Common myeloid progenitor, CD34-positive (primary cell): ENCODE data around the gene SLC36A4.
"Not testable (repeated sequence)": the region's sequence is repeated elsewhere in the genome, so short reads cannot be mapped to it uniquely, and the experiment has no call there.

Experiments
- CTCF ChIA-PET: fragments of 350-600 bp; sonication (Branson Sonifier 250); formaldehyde crosslinking; loops from one replicate; lab custom pipeline; 2021; ENCODE audit warnings: antibody characterized with exemption; lab: Charles Lee
- POLR2A ChIA-PET: fragments of 350-600 bp; sonication (Branson Sonifier 250); formaldehyde crosslinking; loops from one replicate; lab custom pipeline; 2021; ENCODE audit warnings: antibody characterized with exemption; lab: Charles Lee
- DNase-seq, 3 donors: peaks; one replicate each; pipeline versions ENCODE4 v3.0.0 to v3.0.0-alpha.2; 2013
- H3K27ac ChIP-seq, 2 experiments: 1 replicate in 1 of 2; 2 replicates in 1 of 2; pipeline ENCODE4 v1.7.0; 2013; ENCODE audit warnings: inconsistent platforms in 2 of 2, low read length in 2 of 2, mild to moderate bottlenecking in 2 of 2, low read depth in 1 of 2, moderate library complexity in 1 of 2; ENCODE audit not compliant: severe bottlenecking in 2 of 2, insufficient read depth in 1 of 2, poor library complexity in 1 of 2
- H3K27me3 ChIP-seq, 5 experiments: replicated peaks in 2 of 5; 1 replicate in 3 of 5; 2 replicates in 2 of 5; pipeline versions ENCODE4 v1.6.1 to v1.7.0; 2013; ENCODE audit warnings: low read length in 4 of 5, mild to moderate bottlenecking in 2 of 5, moderate library complexity in 2 of 5, inconsistent platforms in 1 of 5; ENCODE audit not compliant: insufficient read depth in 5 of 5, control insufficient read depth in 4 of 5
- H3K36me3 ChIP-seq, 4 experiments: 1 replicate in 2 of 4; 2 replicates in 2 of 4; pipeline versions ENCODE4 v1.6.1 to v1.7.0; 2013; ENCODE audit warnings: low read length in 3 of 4, control low read depth in 1 of 4, mild to moderate bottlenecking in 1 of 4; ENCODE audit not compliant: control insufficient read depth in 4 of 4, insufficient read depth in 4 of 4
- H3K4me1 ChIP-seq, 4 experiments: 1 replicate in 3 of 4; 2 replicates in 1 of 4; pipeline versions ENCODE4 v1.6.1 to v1.7.1; 2013; ENCODE audit warnings: low read length in 3 of 4, mild to moderate bottlenecking in 3 of 4, control low read depth in 1 of 4, inconsistent platforms in 1 of 4, moderate library complexity in 1 of 4; ENCODE audit not compliant: control insufficient read depth in 4 of 4, insufficient read depth in 4 of 4; ENCODE audit errors: control extremely low read depth in 1 of 4
- H3K4me3 ChIP-seq, 7 experiments: 1 replicate in 4 of 7; 2 replicates in 3 of 7; pipeline versions ENCODE4 v1.5.1 to v1.7.0; 2013; ENCODE audit warnings: mild to moderate bottlenecking in 7 of 7, low read length in 6 of 7, moderate library complexity in 6 of 7, inconsistent platforms in 2 of 7, low read depth in 2 of 7, control low read depth in 1 of 7; ENCODE audit not compliant: insufficient read depth in 4 of 7, control insufficient read depth in 1 of 7; ENCODE audit errors: extremely low read depth in 1 of 7
- H3K9me3 ChIP-seq, 5 experiments: 1 replicate in 4 of 5; 2 replicates in 1 of 5; pipeline versions ENCODE4 v1.6.1 to v1.7.1; 2013; ENCODE audit warnings: low read length in 4 of 5, mild to moderate bottlenecking in 2 of 5, inconsistent platforms in 1 of 5, low read depth in 1 of 5, moderate library complexity in 1 of 5; ENCODE audit not compliant: control insufficient read depth in 4 of 5, insufficient read depth in 2 of 5; ENCODE audit errors: control extremely low read depth in 1 of 5
- WGBS: methylation state at CpG from one replicate; pipeline ENCODE4 v1.1.5; 2013; ENCODE audit not compliant: insufficient coverage; 5-methylcytosine and 5-hydroxymethylcytosine counted together

SLC36A4 gene

DNA sequence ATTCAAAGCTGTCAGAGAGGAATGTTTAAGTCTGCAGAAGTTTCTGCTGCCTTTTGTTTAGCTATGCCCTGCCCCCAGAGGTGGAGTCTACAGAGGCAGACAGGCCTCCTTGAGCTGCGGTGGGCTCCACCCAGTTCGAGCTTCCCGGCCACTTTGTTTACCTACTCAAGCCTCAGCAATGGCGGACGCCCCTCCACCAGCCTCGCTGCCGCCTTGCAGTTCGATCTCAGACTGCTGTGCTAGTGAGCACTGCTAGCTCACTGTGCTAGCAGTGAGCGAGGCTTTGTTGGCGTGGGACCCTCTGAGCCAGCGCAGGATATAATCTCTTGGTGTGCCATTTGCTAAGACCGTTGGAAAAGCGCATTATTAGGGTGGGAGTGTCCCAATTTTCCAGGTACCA, 19.9 kb downstream of the SLC36A4 start:
- CTCF ChIA-PET = interaction anchor here (1.1 kb wide), 1 partner anchor 23 kb away, joined by 3 read pairs; no protein-coding TSS in a partner anchor
- DNase-seq, H3K4me3 ChIP-seq, H3K27me3 ChIP-seq, H3K27ac ChIP-seq, H3K4me1 ChIP-seq, POLR2A ChIA-PET: not testable (repeated sequence)
- Histone ChIP-seq H3K36me3 (peaks cover 12 to 35% (median 16%) of the 10 kb centered on the region in 4 experiments), H3K9me3 (peaks cover 1 to 29% (median 12%) of the 10 kb centered on the region in 5 experiments)
- WGBS = 93% methylated on average over 11 of the region's 13 CpGs

DNA sequence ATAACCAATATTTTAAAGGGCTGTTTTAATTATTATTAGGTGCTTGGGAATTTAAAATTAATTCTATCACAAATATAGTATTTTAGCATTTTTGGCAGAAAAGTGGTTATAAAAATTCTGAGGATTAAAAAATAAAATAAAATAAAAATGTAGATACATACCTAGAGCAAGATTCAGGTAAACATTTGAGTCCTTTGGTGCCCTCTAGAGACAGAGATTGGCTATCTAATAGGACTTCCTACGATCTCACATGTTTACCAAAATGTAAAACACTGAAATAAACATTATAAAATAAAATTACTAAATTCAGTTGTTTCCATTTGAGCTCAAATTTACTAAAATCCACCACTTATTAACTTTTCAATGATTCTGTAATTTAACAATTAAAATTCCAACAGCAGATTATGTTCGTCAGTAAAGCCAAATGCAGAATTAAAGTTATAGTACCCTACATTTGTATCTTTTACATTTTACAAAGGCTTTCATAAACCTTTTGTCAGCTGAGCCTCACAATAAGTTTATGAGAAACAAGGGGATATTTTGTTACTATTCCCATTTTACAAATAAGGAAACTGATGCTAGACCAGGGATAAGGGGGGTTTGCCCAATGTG, 27.7 kb downstream of the SLC36A4 start:
- peaks cover 0 to 7% (median 0%) of the 10 kb centered on the region in 4 experiments for H3K36me3 ChIP-seq
- no peaks in the 10 kb centered on the region for H3K9me3 ChIP-seq
- H3K27ac ChIP-seq = no peak overlapping the region
- peak in 2 of 3 donors; percentile 18 to 29 for DNase-seq
- H3K27me3 ChIP-seq = no peaks in the 10 kb centered on the region
- H3K4me3 ChIP-seq = no peak overlapping the region
- H3K4me1 ChIP-seq = peaks cover 0 to 4% (median 0%) of the 10 kb centered on the region in 4 experiments
- POLR2A ChIA-PET = no interaction called here
- no CpG with 5 or more reads among the region's 2 CpGs for WGBS
- CTCF ChIA-PET = interaction anchor here (0.7 kb wide), 1 partner anchor 20 kb away, joined by 3 read pairs; no protein-coding TSS in a partner anchor

- Histone ChIP-seq H3K4me1 (peaks cover 0 to 4% (median 0%) of the 10 kb centered on the region in 4 experiments), H3K27ac (no peak overlapping the region), H3K4me3 (no peak overlapping the region), H3K36me3 (peaks cover 0 to 14% (median 4%) of the 10 kb centered on the region in 4 experiments), H3K27me3 (no peaks in the 10 kb centered on the region), H3K9me3 (no peaks in the 10 kb centered on the region)
- ChIA-PET CTCF (interaction anchor here (1.2 kb wide), 1 partner anchor 27 kb away, joined by 4 read pairs; no protein-coding TSS in a partner anchor), POLR2A (no interaction called here)
- 100% methylated on average over 1 of the region's 2 CpGs for WGBS
- DNase-seq = no peak
Observed at GRCh38 chr11:93169143-93169542, 28.6 kb downstream of the SLC36A4 start.

DNA sequence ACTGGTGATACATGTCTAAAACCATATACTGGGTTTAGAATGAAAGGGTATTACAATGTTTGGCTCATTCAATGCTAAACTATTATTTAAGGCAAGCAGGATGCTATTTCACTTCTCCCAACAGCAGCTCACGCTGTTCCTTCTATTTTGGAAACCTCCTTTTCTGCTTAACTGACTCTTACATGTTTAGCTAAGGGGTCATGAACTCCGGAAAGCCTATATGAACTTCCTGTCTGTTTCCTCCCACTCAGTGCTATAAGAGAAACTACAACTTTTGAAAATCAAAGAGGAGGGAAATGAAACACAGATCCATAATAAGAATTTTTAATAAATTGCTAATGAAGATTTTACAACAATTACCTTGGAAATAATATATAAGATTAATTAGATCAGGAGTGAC, 30.9 kb downstream of the SLC36A4 start:
- no peak overlapping the region for H3K4me3 ChIP-seq
- H3K27ac ChIP-seq = no peak overlapping the region
- H3K27me3 ChIP-seq = no peaks in the 10 kb centered on the region
- WGBS = 82% methylated on average over 1 of the region's 2 CpGs
- peaks cover 0 to 4% (median 0%) of the 10 kb centered on the region in 4 experiments for H3K4me1 ChIP-seq
- ChIA-PET CTCF (no interaction called here), POLR2A (no interaction called here)
- peaks cover 5 to 25% (median 10%) of the 10 kb centered on the region in 4 experiments for H3K36me3 ChIP-seq
- no peaks in the 10 kb centered on the region for H3K9me3 ChIP-seq
- DNase-seq = no peak

DNA sequence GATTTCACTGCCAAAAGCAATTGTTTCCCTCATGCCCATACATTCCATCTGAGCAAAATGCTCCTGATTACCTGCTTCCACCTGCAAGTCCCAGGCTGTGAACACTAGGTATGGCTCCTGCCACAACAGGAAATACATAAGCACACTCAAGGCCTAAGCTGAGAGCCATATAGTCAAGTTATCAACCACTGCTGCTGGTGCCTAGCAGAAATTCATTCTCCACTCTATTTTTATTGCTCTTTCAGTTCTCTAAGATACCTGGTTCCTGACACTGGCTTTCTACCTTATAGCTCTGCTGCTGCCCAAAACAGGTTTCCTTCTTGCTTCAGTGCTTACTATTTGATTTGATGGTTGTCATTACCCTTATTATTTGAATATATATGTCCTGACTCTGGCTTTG, 31.6 kb downstream of the SLC36A4 start:
- POLR2A ChIA-PET = no interaction called here
- no peaks in the 10 kb centered on the region for H3K9me3 ChIP-seq
- no peak for DNase-seq
- peaks cover 5 to 25% (median 10%) of the 10 kb centered on the region in 4 experiments for H3K36me3 ChIP-seq
- no peak overlapping the region for H3K4me3 ChIP-seq
- no peaks in the 10 kb centered on the region for H3K27me3 ChIP-seq
- CTCF ChIA-PET = no interaction called here
- peaks cover 0 to 4% (median 0%) of the 10 kb centered on the region in 4 experiments for H3K4me1 ChIP-seq
- no peak overlapping the region for H3K27ac ChIP-seq

GRCh38 chr11:93160808-93161207, 37.0 kb downstream of the SLC36A4 start:
- peaks cover 8 to 33% (median 14%) of the 10 kb centered on the region in 4 experiments for H3K36me3 ChIP-seq
- H3K9me3 ChIP-seq = peaks cover 0 to 6% (median 0%) of the 10 kb centered on the region in 5 experiments
- no CpG with 5 or more reads among the region's 1 CpG for WGBS
- H3K4me1 ChIP-seq = no peaks in the 10 kb centered on the region
- POLR2A ChIA-PET = no interaction called here
- no peak overlapping the region for H3K27ac ChIP-seq
- H3K27me3 ChIP-seq = no peaks in the 10 kb centered on the region
- DNase-seq = no peak
- CTCF ChIA-PET = interaction anchor here (0.5 kb wide), 1 partner anchor 233 kb away, joined by 3 read pairs; no protein-coding TSS in a partner anchor
- H3K4me3 ChIP-seq = no peak overlapping the region

DNA sequence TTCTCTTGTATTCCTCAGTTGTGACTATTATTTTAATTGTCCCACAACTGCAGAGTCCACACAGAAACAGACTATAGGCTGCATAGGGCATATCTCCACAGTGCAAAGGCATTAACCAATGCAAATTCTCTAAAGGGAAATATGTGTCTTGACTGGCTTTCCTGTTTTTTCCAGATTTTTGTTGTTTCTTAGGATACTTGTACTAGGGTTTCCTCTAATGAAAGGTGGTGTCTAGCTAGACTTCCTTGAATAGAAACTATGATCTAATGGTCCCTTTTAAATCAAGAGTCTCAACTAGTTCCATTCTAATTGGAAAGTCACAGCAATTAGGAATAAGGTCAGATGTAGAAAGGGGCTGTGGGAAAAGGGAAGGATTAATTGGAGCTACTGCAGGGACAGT, 37.6 kb downstream of the SLC36A4 start:
- Histone ChIP-seq H3K36me3 (peaks cover 8 to 32% (median 14%) of the 10 kb centered on the region in 4 experiments), H3K4me3 (no peak overlapping the region), H3K9me3 (peaks cover 0 to 6% (median 0%) of the 10 kb centered on the region in 5 experiments), H3K4me1 (no peaks in the 10 kb centered on the region), H3K27me3 (no peaks in the 10 kb centered on the region), H3K27ac (no peak overlapping the region)
- CTCF ChIA-PET = no interaction called here
- POLR2A ChIA-PET = no interaction called here
- DNase-seq = no peak
